GM12875 (cell line): ENCODE measurements around the gene TRPC1.
"Not testable (repeated sequence)": the region's sequence is repeated elsewhere in the genome, so short reads cannot be mapped to it uniquely, and the experiment has no call there.

Experiments
- H3K4me3 ChIP-seq: one replicate; pipeline ENCODE4 v1.5.1; 2011; ENCODE audit warnings: low read depth, low read length, control low read depth
- TF ChIP-seq, protein P1 (sequence below): IDR thresholded peaks from 2 replicates; pipeline ENCODE4 v1.5.1; 2011; ENCODE audit warnings: low read depth, mild to moderate bottlenecking, control low read depth, inconsistent platforms, low read length, moderate library complexity, borderline replicate concordance; ENCODE audit not compliant: insufficient read depth

Gene TRPC1

DNA sequence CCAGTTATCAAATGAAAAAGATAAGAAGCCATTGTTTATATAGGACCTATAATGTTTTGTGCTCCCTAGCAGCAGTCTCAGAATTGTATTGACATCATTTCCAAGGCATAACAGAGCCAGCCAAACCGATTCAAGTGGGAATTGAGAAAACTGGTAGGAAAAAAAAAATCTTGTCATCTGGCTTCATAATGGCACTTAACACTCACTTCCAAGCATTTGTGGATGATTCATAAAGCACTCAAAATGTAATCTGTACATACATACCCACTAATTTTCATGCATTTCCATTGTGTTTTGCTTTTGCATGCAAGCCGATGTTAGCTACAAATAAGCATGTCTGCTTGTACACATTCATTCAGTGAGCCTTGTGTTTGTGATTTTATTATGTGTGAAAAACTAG, 18.6 kb upstream of the TRPC1 start:
- TF ChIP-seq, protein P1, sequence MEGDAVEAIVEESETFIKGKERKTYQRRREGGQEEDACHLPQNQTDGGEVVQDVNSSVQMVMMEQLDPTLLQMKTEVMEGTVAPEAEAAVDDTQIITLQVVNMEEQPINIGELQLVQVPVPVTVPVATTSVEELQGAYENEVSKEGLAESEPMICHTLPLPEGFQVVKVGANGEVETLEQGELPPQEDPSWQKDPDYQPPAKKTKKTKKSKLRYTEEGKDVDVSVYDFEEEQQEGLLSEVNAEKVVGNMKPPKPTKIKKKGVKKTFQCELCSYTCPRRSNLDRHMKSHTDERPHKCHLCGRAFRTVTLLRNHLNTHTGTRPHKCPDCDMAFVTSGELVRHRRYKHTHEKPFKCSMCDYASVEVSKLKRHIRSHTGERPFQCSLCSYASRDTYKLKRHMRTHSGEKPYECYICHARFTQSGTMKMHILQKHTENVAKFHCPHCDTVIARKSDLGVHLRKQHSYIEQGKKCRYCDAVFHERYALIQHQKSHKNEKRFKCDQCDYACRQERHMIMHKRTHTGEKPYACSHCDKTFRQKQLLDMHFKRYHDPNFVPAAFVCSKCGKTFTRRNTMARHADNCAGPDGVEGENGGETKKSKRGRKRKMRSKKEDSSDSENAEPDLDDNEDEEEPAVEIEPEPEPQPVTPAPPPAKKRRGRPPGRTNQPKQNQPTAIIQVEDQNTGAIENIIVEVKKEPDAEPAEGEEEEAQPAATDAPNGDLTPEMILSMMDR = no peak
- H3K4me3 ChIP-seq = no peak overlapping the region

DNA sequence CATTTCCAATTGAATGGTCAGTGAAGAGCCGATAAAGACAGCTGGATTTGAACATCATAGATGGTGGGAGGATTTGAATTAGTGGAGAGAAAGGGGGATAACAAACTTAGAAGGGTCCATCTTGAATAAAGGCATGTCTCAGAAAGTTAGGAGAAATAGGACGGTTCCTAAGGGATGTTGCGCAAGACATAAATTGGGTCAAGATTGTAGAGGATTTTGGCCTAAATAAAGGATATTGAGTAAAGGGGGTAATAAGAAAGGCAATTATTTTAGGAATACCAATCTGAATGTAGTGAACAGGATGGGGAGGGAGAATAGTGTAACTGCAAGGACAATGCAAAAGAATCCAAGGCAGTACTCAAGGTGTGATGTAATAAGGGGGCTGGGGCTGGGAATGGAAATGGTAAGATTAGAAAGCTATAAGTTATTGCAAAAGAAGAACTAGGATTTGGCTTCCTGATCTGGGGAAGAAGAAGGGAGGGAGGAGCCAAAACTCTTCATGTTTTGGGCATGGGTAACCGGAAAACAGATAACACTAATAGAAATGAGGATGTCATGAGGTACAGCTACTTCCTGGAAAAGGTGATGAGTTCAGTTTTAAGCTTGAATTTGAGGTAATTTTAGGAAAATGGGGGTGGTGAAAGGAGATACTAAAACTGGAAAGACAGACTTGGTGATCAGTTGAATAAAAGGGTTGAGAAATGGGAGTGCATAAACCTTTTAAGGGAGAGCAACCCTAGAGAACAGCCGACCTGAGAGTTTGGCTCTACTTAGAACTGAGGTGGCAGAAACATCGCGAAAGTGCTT, 17.3 kb upstream of the TRPC1 start:
- no peak overlapping the region for H3K4me3 ChIP-seq
- TF ChIP-seq, protein P1 = no peak

DNA sequence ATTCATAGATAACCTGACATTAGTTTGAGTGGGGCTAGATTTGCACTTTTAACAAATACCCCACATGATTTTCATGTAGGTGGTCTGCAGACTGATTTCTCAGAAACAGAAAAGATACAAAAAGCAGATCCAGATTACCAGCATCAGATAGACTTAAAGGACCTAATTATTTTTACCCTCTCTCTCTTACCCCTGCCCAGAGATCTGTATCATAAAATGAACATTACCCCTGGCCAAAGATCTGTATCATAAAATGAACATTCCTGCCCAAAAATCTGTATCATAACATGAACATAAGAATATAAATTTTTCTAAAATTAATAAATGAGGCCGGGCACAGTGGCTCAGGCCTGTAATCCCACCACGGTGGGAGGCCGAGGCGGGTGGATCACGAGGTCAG, 14.6 kb upstream of the TRPC1 start:
- H3K4me3 ChIP-seq = no peak overlapping the region
- TF ChIP-seq, protein P1 = no peak

DNA sequence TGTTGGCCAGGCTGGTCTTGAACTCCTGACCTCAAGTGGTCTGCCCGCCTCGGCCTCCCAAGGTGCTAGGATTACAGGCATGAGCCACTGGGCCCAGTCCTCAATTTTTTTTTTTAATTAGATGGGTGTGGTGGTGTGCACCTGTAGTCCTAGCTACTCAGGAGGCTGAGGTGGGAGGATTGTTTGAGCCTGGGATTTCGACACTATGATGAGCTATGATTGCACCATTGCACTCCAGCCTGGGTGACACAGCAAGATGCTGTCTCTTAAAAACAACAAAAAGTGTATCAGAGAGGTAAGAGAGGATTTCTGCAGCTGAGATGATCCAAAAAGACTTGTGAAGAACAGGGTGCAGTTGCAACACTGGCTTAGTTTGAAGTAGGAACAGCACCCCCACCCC, 9.0 kb upstream of the TRPC1 start:
- H3K4me3 ChIP-seq = not testable (repeated sequence)

DNA sequence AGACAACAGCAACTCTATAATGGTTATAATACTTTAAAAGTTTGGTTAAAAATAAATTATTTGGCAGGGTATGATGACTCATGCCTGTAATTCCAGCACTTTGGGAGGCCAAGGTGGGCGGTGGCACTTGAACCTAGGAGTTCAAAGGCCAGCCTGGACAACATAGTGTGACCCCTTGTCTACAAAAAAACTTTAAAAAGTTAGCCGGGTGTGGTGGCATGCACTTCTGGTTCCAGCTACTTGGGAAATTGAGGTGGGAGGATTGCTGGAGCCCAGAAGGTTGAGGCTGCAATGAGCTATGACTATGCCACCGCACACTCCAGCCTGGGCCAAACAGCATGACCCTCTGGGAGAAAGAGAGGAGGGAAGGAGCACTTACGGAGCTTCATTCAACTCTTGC, 7.7 kb upstream of the TRPC1 start:
- TF ChIP-seq, protein P1 = no peak
- H3K4me3 ChIP-seq = no peak overlapping the region

DNA sequence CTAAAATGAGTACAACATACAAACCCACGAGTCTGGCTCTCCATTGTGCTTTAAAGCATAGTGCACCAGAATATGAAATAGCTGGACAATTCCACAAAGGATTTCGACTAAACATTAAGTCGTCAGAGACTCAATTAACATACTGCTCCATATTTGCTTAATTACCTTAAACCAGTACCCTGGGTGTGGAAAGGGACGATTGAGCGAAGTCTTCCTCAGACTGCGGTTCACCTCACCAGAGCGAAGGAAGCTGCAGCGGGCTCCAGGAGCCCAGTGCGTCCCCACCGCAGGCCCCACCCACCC, 218 bp upstream of the TRPC1 start:
- H3K4me3 ChIP-seq = peak overlapping the region; percentile 64
- TF ChIP-seq, protein P1 = no peak

DNA sequence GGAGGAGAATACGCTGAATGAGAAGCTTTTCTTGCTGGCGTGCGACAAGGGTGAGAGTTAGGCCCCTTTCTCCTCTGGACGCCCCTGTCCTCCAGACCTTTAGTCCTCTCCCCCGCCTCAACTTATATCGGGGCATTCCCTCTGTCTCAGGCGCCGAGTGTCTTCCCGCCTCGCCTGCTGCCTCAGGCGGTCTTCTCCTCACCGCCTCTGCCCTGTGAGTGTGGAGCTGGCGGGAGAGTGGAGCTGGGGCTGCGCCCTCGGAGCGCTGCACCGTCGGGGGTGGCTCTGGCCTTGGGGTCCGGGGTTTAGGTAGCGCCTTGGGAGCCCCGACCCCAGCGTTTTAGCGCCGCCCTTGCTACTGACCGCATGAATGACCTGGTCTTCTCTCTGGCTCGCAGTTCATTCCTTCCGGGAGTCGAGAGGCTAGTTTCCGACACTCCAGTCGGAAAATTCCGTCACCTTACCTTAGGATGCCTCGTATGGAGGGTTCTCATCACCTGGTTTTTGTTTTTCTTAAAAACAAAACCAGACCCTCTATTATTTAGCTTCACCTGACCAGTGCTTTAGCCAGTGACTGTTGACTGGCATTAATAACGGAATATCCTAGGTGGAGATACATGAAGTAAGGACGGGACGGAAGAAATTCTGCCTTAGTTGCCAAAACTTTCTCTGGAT, 985 bp downstream of the TRPC1 start:
- peak overlapping the region; percentile 64 for H3K4me3 ChIP-seq
- TF ChIP-seq, protein P1 = no peak
